ENCODE data around the gene JAM3. TPM values are rescaled to one million over a fixed set of nuclear protein-coding genes. Genes with fewer than 3 reads are reported as not detected.
A peak's percentile ranks its signal among the peaks of the same experiment; 100 is the strongest.

JAM3 gene
- total RNA-seq, 1 experiment from 2014 or later = 32.9 TPM

DNA sequence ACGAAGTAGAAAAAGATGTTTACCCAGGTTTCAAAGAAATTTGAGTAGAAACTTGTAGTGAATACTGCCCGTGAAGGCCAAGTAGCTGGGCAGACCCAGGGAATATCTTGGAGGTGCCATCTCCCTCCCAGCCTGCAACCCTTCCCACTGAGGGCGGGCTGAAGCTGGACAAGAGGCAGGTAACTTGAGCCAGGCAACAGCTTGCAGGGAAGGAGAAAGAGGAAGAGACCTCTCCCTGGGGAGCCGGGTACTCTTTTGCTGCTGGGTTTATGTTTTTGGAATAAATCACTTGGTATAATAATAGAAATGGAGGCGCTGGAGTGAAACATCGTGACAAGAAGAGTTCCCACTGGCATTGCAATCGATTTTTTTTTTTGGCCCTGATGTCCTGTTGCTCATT lies 49.4 kb upstream of the JAM3 start:
- Mint-ChIP-seq H3K27me3 (ENCODE audit: low read depth) (peaks cover 10% of the 10 kb centered on the region), H3K4me3 (no peak overlapping the region), H3K27ac (no peak overlapping the region), H3K9me3 (no peaks in the 10 kb centered on the region), H3K36me3 (no peaks in the 10 kb centered on the region), H3K4me1 (peaks cover 17% of the 10 kb centered on the region)
- DNase-seq (ENCODE audit: low spot score) (no peak), ATAC-seq (0 out of 2 replicates have a peak, but pooled peaks have one; percentile 22)
- ChIA-PET CTCF (interaction anchor here (0.6 to 6.5 kb wide), 6 partner anchors 12 to 469 kb away, joined by 3 to 65 read pairs (median 3); no protein-coding TSS in a partner anchor), POLR2A (no interaction called here)
- TF ChIP-seq, protein P1, sequence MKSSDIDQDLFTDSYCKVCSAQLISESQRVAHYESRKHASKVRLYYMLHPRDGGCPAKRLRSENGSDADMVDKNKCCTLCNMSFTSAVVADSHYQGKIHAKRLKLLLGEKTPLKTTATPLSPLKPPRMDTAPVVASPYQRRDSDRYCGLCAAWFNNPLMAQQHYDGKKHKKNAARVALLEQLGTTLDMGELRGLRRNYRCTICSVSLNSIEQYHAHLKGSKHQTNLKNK (CRISPR knock-in tag; IDR thresholded peaks at IDR 0.05) = no peak
- TF ChIP-seq, protein P2, sequence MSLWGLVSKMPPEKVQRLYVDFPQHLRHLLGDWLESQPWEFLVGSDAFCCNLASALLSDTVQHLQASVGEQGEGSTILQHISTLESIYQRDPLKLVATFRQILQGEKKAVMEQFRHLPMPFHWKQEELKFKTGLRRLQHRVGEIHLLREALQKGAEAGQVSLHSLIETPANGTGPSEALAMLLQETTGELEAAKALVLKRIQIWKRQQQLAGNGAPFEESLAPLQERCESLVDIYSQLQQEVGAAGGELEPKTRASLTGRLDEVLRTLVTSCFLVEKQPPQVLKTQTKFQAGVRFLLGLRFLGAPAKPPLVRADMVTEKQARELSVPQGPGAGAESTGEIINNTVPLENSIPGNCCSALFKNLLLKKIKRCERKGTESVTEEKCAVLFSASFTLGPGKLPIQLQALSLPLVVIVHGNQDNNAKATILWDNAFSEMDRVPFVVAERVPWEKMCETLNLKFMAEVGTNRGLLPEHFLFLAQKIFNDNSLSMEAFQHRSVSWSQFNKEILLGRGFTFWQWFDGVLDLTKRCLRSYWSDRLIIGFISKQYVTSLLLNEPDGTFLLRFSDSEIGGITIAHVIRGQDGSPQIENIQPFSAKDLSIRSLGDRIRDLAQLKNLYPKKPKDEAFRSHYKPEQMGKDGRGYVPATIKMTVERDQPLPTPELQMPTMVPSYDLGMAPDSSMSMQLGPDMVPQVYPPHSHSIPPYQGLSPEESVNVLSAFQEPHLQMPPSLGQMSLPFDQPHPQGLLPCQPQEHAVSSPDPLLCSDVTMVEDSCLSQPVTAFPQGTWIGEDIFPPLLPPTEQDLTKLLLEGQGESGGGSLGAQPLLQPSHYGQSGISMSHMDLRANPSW (CRISPR knock-in tag; conservative IDR thresholded peaks at IDR 0.05; ENCODE audit: low read depth) = no peak
- TF ChIP-seq, protein P3, sequence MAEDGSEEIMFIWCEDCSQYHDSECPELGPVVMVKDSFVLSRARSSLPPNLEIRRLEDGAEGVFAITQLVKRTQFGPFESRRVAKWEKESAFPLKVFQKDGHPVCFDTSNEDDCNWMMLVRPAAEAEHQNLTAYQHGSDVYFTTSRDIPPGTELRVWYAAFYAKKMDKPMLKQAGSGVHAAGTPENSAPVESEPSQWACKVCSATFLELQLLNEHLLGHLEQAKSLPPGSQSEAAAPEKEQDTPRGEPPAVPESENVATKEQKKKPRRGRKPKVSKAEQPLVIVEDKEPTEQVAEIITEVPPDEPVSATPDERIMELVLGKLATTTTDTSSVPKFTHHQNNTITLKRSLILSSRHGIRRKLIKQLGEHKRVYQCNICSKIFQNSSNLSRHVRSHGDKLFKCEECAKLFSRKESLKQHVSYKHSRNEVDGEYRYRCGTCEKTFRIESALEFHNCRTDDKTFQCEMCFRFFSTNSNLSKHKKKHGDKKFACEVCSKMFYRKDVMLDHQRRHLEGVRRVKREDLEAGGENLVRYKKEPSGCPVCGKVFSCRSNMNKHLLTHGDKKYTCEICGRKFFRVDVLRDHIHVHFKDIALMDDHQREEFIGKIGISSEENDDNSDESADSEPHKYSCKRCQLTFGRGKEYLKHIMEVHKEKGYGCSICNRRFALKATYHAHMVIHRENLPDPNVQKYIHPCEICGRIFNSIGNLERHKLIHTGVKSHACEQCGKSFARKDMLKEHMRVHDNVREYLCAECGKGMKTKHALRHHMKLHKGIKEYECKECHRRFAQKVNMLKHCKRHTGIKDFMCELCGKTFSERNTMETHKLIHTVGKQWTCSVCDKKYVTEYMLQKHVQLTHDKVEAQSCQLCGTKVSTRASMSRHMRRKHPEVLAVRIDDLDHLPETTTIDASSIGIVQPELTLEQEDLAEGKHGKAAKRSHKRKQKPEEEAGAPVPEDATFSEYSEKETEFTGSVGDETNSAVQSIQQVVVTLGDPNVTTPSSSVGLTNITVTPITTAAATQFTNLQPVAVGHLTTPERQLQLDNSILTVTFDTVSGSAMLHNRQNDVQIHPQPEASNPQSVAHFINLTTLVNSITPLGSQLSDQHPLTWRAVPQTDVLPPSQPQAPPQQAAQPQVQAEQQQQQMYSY (CRISPR knock-in tag; IDR thresholded peaks at IDR 0.05) = no peak
- TF ChIP-seq ZNF121 (CRISPR knock-in tag; IDR thresholded peaks at IDR 0.05) (no peak), NR3C1 (CRISPR knock-in tag; conservative IDR thresholded peaks at IDR 0.05; ENCODE audit: low read depth) (no peak), ESRRA (CRISPR knock-in tag; IDR thresholded peaks at IDR 0.05; ENCODE audit: borderline replicate concordance) (no peak), TEAD4 (CRISPR knock-in tag; IDR thresholded peaks at IDR 0.05) (no peak), FOXJ3 (CRISPR knock-in tag; IDR thresholded peaks at IDR 0.05; ENCODE audit: borderline replicate concordance) (no peak), RORB (CRISPR knock-in tag; IDR thresholded peaks at IDR 0.05) (no peak), ZNF671 (CRISPR knock-in tag; IDR thresholded peaks at IDR 0.05) (no peak), JUN (CRISPR knock-in tag; IDR thresholded peaks at IDR 0.05) (no peak)
- TF ChIP-seq, protein P4, sequence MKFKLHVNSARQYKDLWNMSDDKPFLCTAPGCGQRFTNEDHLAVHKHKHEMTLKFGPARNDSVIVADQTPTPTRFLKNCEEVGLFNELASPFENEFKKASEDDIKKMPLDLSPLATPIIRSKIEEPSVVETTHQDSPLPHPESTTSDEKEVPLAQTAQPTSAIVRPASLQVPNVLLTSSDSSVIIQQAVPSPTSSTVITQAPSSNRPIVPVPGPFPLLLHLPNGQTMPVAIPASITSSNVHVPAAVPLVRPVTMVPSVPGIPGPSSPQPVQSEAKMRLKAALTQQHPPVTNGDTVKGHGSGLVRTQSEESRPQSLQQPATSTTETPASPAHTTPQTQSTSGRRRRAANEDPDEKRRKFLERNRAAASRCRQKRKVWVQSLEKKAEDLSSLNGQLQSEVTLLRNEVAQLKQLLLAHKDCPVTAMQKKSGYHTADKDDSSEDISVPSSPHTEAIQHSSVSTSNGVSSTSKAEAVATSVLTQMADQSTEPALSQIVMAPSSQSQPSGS (CRISPR knock-in tag; IDR thresholded peaks at IDR 0.05; ENCODE audit: borderline replicate concordance, low read depth) = no peak
- TF ChIP-seq, protein P5, sequence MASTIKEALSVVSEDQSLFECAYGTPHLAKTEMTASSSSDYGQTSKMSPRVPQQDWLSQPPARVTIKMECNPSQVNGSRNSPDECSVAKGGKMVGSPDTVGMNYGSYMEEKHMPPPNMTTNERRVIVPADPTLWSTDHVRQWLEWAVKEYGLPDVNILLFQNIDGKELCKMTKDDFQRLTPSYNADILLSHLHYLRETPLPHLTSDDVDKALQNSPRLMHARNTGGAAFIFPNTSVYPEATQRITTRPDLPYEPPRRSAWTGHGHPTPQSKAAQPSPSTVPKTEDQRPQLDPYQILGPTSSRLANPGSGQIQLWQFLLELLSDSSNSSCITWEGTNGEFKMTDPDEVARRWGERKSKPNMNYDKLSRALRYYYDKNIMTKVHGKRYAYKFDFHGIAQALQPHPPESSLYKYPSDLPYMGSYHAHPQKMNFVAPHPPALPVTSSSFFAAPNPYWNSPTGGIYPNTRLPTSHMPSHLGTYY (CRISPR knock-in tag; IDR thresholded peaks at IDR 0.05) = no peak
- TF ChIP-seq, protein P6, sequence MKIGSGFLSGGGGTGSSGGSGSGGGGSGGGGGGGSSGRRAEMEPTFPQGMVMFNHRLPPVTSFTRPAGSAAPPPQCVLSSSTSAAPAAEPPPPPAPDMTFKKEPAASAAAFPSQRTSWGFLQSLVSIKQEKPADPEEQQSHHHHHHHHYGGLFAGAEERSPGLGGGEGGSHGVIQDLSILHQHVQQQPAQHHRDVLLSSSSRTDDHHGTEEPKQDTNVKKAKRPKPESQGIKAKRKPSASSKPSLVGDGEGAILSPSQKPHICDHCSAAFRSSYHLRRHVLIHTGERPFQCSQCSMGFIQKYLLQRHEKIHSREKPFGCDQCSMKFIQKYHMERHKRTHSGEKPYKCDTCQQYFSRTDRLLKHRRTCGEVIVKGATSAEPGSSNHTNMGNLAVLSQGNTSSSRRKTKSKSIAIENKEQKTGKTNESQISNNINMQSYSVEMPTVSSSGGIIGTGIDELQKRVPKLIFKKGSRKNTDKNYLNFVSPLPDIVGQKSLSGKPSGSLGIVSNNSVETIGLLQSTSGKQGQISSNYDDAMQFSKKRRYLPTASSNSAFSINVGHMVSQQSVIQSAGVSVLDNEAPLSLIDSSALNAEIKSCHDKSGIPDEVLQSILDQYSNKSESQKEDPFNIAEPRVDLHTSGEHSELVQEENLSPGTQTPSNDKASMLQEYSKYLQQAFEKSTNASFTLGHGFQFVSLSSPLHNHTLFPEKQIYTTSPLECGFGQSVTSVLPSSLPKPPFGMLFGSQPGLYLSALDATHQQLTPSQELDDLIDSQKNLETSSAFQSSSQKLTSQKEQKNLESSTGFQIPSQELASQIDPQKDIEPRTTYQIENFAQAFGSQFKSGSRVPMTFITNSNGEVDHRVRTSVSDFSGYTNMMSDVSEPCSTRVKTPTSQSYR (CRISPR knock-in tag; IDR thresholded peaks at IDR 0.05) = no peak
- TF ChIP-seq, protein P7, sequence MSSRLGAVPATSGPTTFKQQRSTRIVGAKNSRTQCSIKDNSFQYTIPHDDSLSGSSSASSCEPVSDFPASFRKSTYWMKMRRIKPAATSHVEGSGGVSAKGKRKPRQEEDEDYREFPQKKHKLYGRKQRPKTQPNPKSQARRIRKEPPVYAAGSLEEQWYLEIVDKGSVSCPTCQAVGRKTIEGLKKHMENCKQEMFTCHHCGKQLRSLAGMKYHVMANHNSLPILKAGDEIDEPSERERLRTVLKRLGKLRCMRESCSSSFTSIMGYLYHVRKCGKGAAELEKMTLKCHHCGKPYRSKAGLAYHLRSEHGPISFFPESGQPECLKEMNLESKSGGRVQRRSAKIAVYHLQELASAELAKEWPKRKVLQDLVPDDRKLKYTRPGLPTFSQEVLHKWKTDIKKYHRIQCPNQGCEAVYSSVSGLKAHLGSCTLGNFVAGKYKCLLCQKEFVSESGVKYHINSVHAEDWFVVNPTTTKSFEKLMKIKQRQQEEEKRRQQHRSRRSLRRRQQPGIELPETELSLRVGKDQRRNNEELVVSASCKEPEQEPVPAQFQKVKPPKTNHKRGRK (CRISPR knock-in tag; IDR thresholded peaks at IDR 0.05; ENCODE audit: borderline replicate concordance) = no peak
- TF ChIP-seq, protein P8, sequence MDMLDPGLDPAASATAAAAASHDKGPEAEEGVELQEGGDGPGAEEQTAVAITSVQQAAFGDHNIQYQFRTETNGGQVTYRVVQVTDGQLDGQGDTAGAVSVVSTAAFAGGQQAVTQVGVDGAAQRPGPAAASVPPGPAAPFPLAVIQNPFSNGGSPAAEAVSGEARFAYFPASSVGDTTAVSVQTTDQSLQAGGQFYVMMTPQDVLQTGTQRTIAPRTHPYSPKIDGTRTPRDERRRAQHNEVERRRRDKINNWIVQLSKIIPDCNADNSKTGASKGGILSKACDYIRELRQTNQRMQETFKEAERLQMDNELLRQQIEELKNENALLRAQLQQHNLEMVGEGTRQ (CRISPR knock-in tag; IDR thresholded peaks at IDR 0.05) = no peak
- TF ChIP-seq, protein P9, sequence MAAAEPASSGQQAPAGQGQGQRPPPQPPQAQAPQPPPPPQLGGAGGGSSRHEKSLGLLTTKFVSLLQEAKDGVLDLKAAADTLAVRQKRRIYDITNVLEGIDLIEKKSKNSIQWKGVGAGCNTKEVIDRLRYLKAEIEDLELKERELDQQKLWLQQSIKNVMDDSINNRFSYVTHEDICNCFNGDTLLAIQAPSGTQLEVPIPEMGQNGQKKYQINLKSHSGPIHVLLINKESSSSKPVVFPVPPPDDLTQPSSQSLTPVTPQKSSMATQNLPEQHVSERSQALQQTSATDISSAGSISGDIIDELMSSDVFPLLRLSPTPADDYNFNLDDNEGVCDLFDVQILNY (CRISPR knock-in tag; IDR thresholded peaks at IDR 0.05) = no peak
- TF ChIP-seq, protein P10, sequence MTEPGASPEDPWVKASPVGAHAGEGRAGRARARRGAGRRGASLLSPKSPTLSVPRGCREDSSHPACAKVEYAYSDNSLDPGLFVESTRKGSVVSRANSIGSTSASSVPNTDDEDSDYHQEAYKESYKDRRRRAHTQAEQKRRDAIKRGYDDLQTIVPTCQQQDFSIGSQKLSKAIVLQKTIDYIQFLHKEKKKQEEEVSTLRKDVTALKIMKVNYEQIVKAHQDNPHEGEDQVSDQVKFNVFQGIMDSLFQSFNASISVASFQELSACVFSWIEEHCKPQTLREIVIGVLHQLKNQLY (CRISPR knock-in tag; IDR thresholded peaks at IDR 0.05) = no peak

Measured in WTC11 (cell line).